ES-I3 (cell line): ENCODE data around the gene ATP10A.

ENCODE experiments used
- H3K36me3 ChIP-seq: 2 replicates; pipeline ENCODE4 v1.6.1; 2013; ENCODE audit warnings: mild to moderate bottlenecking, low read length, control low read depth, moderate library complexity; ENCODE audit not compliant: insufficient read depth
- H3K4me1 ChIP-seq: 2 replicates; pipeline ENCODE4 v1.6.1; 2013; ENCODE audit warnings: mild to moderate bottlenecking, control low read depth, low read length; ENCODE audit not compliant: insufficient read depth
- H3K9ac ChIP-seq: 2 replicates; pipeline ENCODE4 v1.6.1; 2013; ENCODE audit warnings: low read depth, mild to moderate bottlenecking, low read length, moderate library complexity
- H3K9me3 ChIP-seq: 2 replicates; pipeline ENCODE4 v1.6.1; 2013; ENCODE audit warnings: mild to moderate bottlenecking, low read length, moderate library complexity; ENCODE audit not compliant: control insufficient read depth, insufficient read depth

The ATP10A gene

DNA sequence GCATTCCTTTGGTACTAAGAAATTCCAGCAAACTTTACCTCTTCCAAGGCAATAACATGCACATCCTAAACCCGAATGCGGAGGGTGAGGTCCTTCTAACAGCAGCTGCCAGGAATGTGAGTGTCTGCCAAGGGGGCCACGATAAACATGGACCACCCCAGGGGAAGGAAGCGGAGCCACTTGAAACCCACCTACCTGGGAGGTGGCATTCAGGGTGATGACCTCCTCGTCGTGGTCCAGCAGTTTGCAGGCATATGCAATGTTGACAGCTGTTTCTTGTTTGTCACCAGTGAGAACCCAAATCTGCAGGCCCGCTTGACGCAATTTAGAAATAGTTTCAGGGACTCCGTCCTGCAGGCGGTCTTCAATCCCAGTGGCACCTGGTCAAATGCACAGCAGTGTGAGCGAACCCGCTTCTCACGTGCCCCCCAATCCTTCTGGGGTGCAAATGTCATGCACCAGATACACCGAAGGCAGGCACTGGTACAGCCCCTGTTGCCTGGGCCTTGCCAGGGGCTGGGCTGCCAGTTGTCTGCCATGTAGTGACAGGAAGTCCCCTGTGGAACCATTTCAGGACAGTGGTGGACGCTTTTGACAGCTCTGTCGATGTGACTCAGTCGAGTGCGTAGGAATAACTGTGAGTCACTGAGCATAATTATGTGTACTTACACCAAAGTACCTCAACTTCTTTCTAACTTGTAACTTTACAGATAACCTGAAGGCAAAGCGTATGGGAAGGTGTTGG, 161.2 kb downstream of the ATP10A start:
- Histone ChIP-seq H3K4me1 (peaks cover 4% of the 10 kb centered on the region; the same call in 1 of the 2 replicates), H3K9ac (no peak overlapping the region), H3K9me3 (no peaks in the 10 kb centered on the region), H3K36me3 (no peaks in the 10 kb centered on the region)

- no peak overlapping the region for H3K9ac ChIP-seq
- H3K36me3 ChIP-seq = no peaks in the 10 kb centered on the region
- peaks cover 6% of the 10 kb centered on the region; the same call in 1 of the 2 replicates for H3K4me1 ChIP-seq
- no peaks in the 10 kb centered on the region for H3K9me3 ChIP-seq
These were observed 162.2 kb downstream of the ATP10A start for GRCh38 chr15:25700916-25701315.

GRCh38 chr15:25697586-25697985, 165.5 kb downstream of the ATP10A start:
- no peak overlapping the region for H3K9ac ChIP-seq
- no peaks in the 10 kb centered on the region for H3K9me3 ChIP-seq
- no peaks in the 10 kb centered on the region for H3K36me3 ChIP-seq
- H3K4me1 ChIP-seq = peaks cover 6% of the 10 kb centered on the region; the same call in 1 of the 2 replicates

DNA sequence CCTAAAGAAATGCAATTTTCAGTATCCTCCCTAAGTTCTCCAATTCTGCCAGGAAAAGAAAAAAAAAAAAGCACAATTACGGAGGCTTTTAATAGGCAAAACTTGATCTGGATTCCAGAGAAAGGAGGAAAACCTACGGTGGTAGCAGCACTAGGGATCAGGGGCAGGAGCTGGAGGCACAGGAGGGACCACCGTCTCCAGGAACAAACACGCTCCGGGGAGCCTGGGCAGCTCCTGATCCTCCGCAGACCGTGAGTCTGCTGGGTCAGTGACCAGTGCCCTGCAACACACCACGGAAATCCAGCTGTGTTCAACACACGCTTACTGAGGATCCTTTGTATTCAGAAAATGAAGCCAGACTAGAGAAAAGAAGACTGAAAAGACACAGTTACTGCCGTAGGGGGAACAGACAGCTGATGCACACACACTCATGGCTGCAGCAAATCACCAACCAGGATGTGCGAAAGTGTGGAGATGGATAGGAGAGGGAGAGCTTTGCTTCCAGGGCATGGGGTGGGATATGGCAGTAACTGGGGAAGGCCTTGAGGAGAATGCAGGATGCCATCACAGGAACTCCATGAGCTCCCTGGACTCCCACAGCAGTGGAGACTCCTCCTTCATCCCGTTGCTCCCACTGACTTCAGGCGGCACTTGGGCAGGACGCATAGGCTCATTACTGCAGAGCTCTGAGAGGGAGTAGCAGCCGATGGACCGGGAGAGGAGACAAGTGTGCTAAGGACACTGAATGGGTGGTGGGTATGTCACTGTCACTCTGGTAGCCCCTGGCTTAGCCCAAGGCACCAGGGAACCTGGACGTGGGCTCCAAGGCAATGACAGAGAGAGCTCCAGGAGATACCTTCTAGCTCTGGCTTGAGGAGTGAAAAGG, 167.0 kb downstream of the ATP10A start:
- H3K9ac ChIP-seq = no peak overlapping the region
- H3K4me1 ChIP-seq = peaks cover 6% of the 10 kb centered on the region; the same call in 1 of the 2 replicates
- no peaks in the 10 kb centered on the region for H3K36me3 ChIP-seq
- no peaks in the 10 kb centered on the region for H3K9me3 ChIP-seq

GRCh38 chr15:25694823-25695312, 168.3 kb downstream of the ATP10A start:
- peaks cover 6% of the 10 kb centered on the region; the same call in 1 of the 2 replicates for H3K4me1 ChIP-seq
- H3K36me3 ChIP-seq = no peaks in the 10 kb centered on the region
- no peak overlapping the region for H3K9ac ChIP-seq
- no peaks in the 10 kb centered on the region for H3K9me3 ChIP-seq

- Histone ChIP-seq H3K9me3 (no peaks in the 10 kb centered on the region), H3K9ac (no peak overlapping the region), H3K36me3 (no peaks in the 10 kb centered on the region), H3K4me1 (peaks cover 6% of the 10 kb centered on the region; the same call in 1 of the 2 replicates)
These were observed 168.9 kb downstream of the ATP10A start for GRCh38 chr15:25694239-25694584.

DNA sequence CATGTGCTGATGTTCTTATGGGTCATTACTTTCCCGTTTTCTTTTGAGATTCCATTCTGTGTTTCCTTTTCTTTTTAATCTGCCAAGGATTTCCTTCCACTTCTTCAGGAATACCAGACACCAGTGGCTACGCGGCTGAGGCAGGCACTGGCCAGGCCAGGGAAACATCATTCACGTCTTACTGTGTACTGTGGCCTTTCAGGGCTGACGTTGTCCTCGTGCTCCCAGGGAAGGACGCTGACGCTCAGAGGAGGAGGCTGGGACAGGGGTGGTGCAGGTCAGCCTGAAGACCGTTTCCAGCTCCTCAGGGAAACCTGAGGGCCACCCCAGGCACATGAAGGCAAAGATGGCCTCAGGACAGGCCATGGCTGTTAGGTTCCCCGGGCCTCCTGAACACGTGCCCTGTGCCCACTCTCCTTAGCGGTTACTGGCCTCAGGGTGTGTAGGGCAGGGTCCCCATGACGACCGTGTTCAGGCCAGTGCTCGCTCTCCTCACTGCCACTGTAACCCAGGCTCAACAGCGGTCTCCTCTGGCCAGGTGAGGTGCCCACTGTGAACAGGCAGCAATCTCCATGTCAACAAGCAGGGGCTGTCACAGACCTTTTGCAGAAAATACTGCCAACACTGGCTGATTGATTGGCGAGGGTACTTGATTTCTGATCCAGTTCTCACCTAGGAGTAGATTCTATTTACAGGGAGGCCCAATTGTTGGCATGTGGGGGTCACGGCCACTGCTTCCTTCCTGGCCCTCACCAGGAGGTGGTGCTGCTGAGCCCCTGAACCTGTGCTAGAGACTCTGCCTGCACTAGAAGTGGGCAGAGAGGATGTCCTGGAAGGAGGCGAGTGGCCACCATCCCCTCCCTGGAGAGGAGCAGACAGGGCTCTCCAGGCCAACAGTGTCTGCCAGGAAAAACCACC, 169.5 kb downstream of the ATP10A start:
- Histone ChIP-seq H3K9me3 (no peaks in the 10 kb centered on the region), H3K4me1 (peaks cover 6% of the 10 kb centered on the region; the same call in 1 of the 2 replicates), H3K9ac (no peak overlapping the region), H3K36me3 (no peaks in the 10 kb centered on the region)

DNA sequence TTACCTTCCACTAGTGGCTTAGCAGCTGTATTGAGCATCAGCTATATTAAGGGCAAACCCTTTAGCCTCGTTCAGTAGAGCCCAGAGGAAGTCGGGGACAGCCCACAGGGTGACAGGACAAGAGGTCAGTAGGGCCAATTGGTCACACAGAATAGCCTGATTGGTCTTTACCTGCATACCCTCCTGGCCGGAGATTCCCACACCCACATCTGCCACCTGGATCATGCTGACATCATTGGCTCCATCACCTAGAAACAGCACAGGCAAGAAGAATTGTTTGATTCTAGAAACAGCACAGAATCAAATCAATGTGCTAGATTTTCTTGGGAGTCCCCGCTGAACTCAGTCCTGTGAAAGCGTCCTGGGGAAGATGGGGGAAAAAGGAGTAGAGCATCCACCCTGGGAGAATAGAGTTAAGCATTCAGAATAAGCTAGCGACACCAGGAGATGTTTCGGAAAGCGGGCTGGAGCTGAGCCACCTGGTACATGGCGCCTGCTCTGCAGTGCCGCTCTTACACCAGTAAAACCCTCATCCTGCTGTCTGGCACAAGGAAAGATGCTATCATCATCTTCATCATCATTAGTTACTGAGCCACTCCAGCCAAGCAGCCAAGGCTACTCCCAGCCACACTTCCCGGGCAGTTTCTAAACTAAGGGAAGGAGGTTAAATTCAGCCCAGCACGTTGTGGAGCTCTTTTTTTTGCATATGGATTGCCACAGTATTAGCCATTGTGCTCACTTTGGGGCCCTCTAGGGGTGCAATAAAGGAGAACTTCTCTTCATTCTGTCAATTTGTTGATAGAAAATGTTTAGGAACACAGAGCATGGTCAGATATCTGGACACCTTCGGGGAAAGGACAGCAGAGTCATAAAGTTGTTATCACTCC, 171.3 kb downstream of the ATP10A start:
- Histone ChIP-seq H3K36me3 (no peaks in the 10 kb centered on the region), H3K9ac (no peak overlapping the region), H3K9me3 (no peaks in the 10 kb centered on the region), H3K4me1 (peaks cover 1% of the 10 kb centered on the region; the same call in 1 of the 2 replicates)

GRCh38 chr15:25690673-25691543, 172.2 kb downstream of the ATP10A start:
- Histone ChIP-seq H3K9ac (no peak overlapping the region), H3K4me1 (no peaks in the 10 kb centered on the region; the same call in 1 of the 2 replicates), H3K36me3 (no peaks in the 10 kb centered on the region), H3K9me3 (no peaks in the 10 kb centered on the region)

GRCh38 chr15:25689592-25689991, 173.5 kb downstream of the ATP10A start:
- Histone ChIP-seq H3K4me1 (peaks cover 6% of the 10 kb centered on the region; the same call in 1 of the 2 replicates), H3K9me3 (no peaks in the 10 kb centered on the region), H3K36me3 (no peaks in the 10 kb centered on the region), H3K9ac (no peak overlapping the region)

GRCh38 chr15:25688166-25688565, 175.0 kb downstream of the ATP10A start:
- H3K9ac ChIP-seq = no peak overlapping the region
- H3K36me3 ChIP-seq = no peaks in the 10 kb centered on the region
- peaks cover 9% of the 10 kb centered on the region; the same call in 1 of the 2 replicates for H3K4me1 ChIP-seq
- no peaks in the 10 kb centered on the region for H3K9me3 ChIP-seq

- Histone ChIP-seq H3K9me3 (no peaks in the 10 kb centered on the region), H3K4me1 (peaks cover 9% of the 10 kb centered on the region; the same call in 1 of the 2 replicates), H3K9ac (no peak overlapping the region), H3K36me3 (no peaks in the 10 kb centered on the region)
These were observed 175.4 kb downstream of the ATP10A start for GRCh38 chr15:25687689-25688088.
